SJCRH30 (cell line): ENCODE data around the gene GJB6. TPM values are rescaled to one million over a fixed set of nuclear protein-coding genes. Genes with fewer than 3 reads are reported as not detected.

Experiments used
- DNase-seq, 2 experiments: peaks; one replicate each; pipeline ENCODE4 v3.0.0-alpha.2; 2015 to 2020
- H3K27ac ChIP-seq: fragments of 250-450 bp; sonication (Bioruptor Pico); 2 replicates; pipeline ENCODE4 v1.5.1; 2020; ENCODE audit warnings: mild to moderate bottlenecking, moderate library complexity
- H3K27me3 ChIP-seq: fragments of 250-450 bp; sonication (Bioruptor Pico); 2 replicates; pipeline ENCODE4 v1.5.1; 2020; ENCODE audit warnings: mild to moderate bottlenecking, moderate library complexity
- H3K36me3 ChIP-seq: fragments of 250-450 bp; sonication (Bioruptor Pico); 2 replicates; pipeline ENCODE4 v1.5.1; 2020; ENCODE audit warnings: mild to moderate bottlenecking, moderate library complexity
- H3K4me1 ChIP-seq: fragments of 250-450 bp; sonication (Bioruptor Pico); 2 replicates; pipeline ENCODE4 v1.5.1; 2020; ENCODE audit warnings: mild to moderate bottlenecking, moderate library complexity
- H3K4me3 ChIP-seq: fragments of 250-450 bp; sonication (Bioruptor Pico); 2 replicates; pipeline ENCODE4 v1.5.1; 2020; ENCODE audit warnings: mild to moderate bottlenecking, moderate library complexity
- H3K9me3 ChIP-seq: fragments of 250-450 bp; sonication (Bioruptor Pico); replicated peaks from 2 replicates; pipeline ENCODE4 v1.5.1; 2020; ENCODE audit warnings: mild to moderate bottlenecking, moderate library complexity
- total RNA-seq: library from RNA; depleted of rRNA; stranded (reverse); fragments of >200 nt; shearing (Covaris generic); gene quantifications from 2 replicates; pipeline ENCODE4 v1.2.3, GENCODE V29; 2014; rRNA removed

The GJB6 gene
- total RNA-seq, 1 experiment from 2014 or later: not detected

DNA sequence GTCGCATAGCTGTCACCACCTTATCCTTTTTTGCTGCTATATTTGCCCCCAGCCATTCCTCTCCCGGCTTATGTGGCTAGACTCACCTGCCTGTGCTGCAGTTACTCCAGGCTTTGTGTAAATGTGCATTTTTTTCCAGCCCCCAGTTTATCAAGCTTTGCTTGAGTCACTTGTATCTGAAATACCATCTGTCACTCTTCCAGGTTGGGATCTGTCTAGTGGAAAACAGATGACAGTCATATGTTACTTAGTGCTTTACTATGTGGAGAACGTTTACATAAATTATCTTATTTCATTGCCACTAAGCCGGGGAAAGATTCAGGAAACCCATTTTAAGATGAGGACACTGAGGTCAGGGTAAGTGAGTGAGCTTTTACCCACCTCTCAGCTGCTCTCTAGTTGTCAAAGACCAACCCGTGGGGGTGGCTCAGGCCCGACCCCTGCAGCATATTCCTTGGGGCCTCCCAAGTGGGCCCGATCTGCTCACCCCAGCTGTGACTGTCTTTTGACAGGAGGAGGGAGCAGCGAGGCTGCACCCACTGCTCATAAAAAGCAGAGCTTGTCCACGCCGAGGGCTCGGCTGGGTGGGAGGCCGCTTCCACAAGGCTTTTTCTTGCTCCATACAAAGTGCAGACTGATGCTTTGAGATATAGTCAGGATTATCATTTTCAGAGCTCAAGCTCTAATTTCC is 46.6 kb downstream of the GJB6 start:
- H3K4me3 ChIP-seq: no peak overlapping the region
- H3K36me3 ChIP-seq: no peaks in the 10 kb centered on the region
- H3K27ac ChIP-seq: no peak overlapping the region
- H3K4me1 ChIP-seq: no peaks in the 10 kb centered on the region; the same call in 1 of the 2 replicates
- no peaks in the 10 kb centered on the region for H3K9me3 ChIP-seq
- H3K27me3 ChIP-seq: peaks cover 30% of the 10 kb centered on the region
- DNase-seq: no peak

DNA sequence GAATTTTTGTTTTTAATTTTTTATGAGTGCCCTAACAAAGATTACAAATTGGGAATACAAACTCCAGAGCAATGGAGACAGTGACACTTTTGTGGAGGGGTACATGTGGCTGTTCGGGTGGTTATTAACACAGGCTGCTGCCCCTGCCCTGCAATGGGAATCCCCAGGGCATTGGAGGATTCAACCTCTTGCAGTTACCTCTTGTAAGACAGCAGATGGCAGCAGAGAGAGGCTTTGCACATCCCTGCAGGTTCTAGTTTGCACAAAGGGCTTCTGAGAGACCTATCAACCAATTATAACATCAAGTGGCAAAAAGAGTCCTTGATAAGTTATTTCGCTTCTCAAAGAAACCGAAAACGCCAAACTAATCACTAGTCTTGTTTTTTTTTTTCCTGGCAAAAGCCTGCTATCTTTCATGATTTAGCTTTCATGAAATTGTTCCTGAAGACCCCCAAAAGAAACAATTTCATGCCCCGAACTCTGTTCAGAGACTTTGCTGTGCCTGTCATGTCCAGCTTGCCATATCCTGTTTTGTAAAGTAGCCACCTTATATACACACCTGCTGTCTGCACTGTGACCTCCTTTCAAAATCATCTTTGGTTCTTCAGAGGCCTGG is 49.8 kb downstream of the GJB6 start:
- Histone ChIP-seq H3K9me3 (no peaks in the 10 kb centered on the region), H3K27me3 (peaks cover 23% of the 10 kb centered on the region), H3K4me3 (no peak overlapping the region), H3K4me1 (no peaks in the 10 kb centered on the region; the same call in 1 of the 2 replicates), H3K27ac (no peak overlapping the region), H3K36me3 (no peaks in the 10 kb centered on the region)
- peak; percentile 57 to 86 for DNase-seq

DNA sequence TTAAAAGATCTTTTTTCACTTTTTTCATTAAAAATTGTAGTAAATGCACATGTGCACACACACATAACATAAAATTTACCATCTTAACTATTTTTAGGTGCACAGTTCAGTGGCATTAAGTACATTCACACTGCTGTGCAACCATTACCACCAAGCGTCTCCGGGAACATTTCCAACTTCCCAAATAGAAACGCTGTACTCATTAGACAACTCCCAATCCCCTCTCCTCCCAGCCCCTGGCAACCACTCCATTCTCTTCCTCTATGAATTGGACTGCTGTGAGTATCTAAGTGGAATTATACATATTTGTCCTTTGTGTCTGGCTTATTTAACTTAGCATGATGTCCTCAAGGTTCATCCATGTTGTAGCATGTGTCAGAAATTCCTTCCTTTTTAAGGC is 50.9 kb downstream of the GJB6 start:
- no peaks in the 10 kb centered on the region; the same call in 1 of the 2 replicates for H3K4me1 ChIP-seq
- no peaks in the 10 kb centered on the region for H3K36me3 ChIP-seq
- H3K27ac ChIP-seq: no peak overlapping the region
- peaks cover 13% of the 10 kb centered on the region for H3K27me3 ChIP-seq
- no peak overlapping the region for H3K4me3 ChIP-seq
- no peak for DNase-seq
- no peaks in the 10 kb centered on the region for H3K9me3 ChIP-seq

DNA sequence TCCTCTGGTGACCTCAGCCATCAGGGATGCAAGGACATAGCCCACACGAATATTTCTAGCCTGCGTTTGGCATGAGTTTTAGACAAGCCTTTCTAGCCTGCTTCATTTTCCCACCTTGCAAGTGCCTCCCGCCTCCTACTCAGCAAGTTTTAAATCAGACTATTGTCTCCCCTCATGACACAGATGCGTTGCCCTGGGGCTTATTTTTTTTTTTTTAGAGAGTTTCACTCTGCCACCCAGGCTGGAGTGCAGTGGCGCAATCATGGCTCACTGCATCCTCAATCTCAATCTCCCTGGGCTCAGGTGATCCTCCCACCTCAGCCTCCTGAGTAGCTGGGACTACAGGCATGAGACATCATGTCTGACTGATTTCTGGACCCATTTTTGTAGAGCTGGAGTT is 54.0 kb downstream of the GJB6 start:
- no peaks in the 10 kb centered on the region for H3K9me3 ChIP-seq

DNA sequence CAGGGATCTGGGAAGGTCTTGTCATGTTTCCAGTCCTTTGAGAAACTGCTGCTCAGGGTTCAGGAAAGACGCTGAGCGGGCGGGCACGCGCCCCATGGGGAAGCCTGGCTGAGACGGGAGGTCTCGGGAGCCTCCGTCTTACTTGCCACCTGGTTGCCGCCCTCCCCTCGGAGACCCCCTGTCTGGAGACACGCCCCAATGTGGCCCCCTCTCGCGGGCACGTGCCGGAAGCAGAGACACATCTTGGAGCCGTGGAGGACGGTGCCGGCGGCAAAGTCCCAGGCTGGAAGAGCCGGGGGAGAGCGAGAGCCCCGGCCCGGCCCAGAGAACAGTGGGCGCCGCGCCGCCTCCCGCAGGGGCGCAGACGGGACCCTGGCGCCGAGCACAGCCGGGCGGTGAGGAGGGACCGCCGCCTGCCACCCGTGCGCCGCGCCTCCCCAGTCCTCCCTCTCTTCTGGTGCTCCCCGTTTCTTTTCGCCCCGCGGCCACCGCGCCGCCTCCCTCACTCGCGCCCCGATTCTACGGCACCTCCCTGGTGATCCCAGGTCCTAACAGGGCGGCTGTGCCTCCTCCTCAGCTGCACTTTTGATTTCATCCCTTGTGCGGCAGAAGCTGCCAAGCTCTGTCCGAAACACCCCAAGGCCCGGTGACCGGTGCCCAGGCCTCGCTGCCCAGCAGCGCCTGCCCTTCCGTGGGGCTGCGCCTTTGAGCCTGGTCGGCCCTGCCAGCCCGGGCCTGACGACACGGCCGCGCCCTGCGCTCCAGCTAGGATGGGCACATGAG is 54.9 kb downstream of the GJB6 start:
- no peaks in the 10 kb centered on the region for H3K36me3 ChIP-seq
- H3K4me3 ChIP-seq: no peak overlapping the region
- no peaks in the 10 kb centered on the region for H3K9me3 ChIP-seq
- no peak for DNase-seq
- no peak overlapping the region for H3K27ac ChIP-seq
- H3K4me1 ChIP-seq: no peaks in the 10 kb centered on the region; the same call in 1 of the 2 replicates
- H3K27me3 ChIP-seq: no peaks in the 10 kb centered on the region

More for the DNA sequence above, 54.0 kb downstream of the GJB6 start:
- Histone ChIP-seq H3K4me1 (no peaks in the 10 kb centered on the region; the same call in 1 of the 2 replicates), H3K4me3 (no peak overlapping the region), H3K27me3 (no peaks in the 10 kb centered on the region), H3K27ac (no peak overlapping the region), H3K36me3 (no peaks in the 10 kb centered on the region)
- no peak for DNase-seq

DNA sequence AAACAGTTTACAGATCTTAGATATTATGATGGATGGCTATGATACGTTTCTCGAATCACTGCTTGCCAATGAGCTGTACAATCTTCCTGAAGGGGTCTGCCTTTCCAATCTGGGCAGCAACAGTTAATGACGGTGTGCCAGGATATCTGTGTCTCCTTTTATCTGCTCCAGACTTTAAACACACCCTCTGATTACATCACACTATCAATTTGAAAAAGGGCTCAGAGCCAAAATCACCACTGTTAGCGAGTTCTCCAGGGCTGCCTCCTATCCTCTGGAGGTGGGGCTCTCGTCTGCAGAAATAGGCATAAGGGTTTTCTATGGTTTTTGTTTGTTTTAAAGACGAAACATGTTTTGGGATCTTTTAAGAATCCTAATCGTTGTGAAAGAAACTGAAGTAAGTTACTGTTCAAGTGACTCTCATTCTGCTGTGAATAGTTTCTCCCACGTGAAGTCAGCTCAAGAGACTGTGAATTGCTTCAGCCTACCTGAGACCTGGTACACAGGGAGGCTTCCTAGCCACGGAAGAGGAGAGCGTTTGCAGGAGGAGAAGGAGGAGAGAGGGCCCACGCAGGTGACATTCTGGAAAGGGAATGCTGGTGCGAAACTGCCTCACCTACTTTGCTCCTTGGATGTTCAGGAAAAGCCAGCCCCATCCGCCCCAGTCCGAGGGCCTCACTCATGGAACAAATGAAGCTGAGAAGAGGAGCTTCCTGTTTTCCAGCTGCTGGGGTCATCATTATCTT is 56.0 kb downstream of the GJB6 start:
- Histone ChIP-seq H3K27me3 (no peaks in the 10 kb centered on the region), H3K27ac (no peak overlapping the region), H3K9me3 (no peaks in the 10 kb centered on the region), H3K4me3 (no peak overlapping the region), H3K36me3 (no peaks in the 10 kb centered on the region), H3K4me1 (no peaks in the 10 kb centered on the region; the same call in 1 of the 2 replicates)
- DNase-seq: no peak

DNA sequence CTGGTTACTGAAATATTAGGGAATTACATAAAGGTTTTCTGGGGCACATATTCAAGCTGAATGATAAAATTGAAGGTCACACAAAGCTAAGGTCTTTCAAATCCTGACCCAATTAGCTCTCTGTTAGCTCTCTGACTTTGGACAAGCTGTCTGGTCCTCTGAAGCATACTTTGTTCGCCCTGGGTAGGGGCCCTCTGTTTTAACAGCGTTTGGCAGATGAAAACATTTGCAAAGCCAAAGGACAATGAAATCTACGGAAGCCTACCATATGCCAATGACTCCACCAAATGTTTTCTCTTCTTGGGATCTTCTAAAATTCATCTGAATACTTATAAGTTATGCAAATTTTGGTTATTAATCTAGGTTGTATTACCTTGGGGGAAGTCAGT is 56.7 kb downstream of the GJB6 start:
- no peak overlapping the region for H3K27ac ChIP-seq
- peaks cover 2% of the 10 kb centered on the region for H3K27me3 ChIP-seq
- no peak overlapping the region for H3K4me3 ChIP-seq
- no peaks in the 10 kb centered on the region for H3K9me3 ChIP-seq
- H3K36me3 ChIP-seq: no peaks in the 10 kb centered on the region
- no peaks in the 10 kb centered on the region; the same call in 1 of the 2 replicates for H3K4me1 ChIP-seq
- DNase-seq: no peak

DNA sequence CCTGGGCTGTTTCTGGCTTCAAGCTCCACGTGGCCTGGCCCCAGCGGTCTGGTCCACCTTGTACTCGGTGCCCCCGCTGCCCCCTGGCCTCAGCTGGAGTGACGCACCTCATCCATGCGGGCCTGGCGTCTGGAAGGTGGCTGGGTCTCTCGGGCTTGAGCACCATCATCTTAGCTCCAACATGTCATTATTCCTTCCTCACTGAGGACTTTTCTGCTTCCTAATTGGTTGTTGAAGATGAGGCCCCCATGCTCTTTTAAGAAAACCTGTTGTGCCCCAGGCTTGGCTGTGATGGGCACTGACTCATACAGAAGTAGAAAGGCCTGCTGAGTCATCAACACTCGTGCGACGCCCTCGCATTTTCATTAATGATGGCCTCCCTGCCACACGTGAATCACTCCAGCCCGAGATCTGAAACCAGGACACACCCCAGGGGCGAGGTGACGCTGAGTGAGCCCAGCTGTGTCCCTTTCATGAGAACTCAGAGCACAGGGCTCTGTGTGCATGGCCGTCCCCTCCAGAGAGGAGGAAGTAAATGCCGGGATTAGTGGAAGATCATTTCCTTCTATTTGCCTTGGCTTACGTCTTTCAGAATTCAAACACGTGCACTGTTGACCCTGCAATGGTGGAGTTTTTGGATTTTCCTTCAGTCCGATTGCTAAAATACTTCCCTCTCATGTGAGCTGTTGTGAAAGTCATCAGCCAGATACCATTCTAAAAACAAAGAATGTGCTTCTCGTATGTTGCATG is 57.3 kb downstream of the GJB6 start:
- no peak overlapping the region for H3K27ac ChIP-seq
- DNase-seq: peak; percentile 69 to 73
- H3K27me3 ChIP-seq: peaks cover 4% of the 10 kb centered on the region
- no peaks in the 10 kb centered on the region for H3K9me3 ChIP-seq
- H3K4me3 ChIP-seq: peak overlapping the region; percentile 23
- no peaks in the 10 kb centered on the region for H3K36me3 ChIP-seq
- no peaks in the 10 kb centered on the region; the same call in 1 of the 2 replicates for H3K4me1 ChIP-seq

DNA sequence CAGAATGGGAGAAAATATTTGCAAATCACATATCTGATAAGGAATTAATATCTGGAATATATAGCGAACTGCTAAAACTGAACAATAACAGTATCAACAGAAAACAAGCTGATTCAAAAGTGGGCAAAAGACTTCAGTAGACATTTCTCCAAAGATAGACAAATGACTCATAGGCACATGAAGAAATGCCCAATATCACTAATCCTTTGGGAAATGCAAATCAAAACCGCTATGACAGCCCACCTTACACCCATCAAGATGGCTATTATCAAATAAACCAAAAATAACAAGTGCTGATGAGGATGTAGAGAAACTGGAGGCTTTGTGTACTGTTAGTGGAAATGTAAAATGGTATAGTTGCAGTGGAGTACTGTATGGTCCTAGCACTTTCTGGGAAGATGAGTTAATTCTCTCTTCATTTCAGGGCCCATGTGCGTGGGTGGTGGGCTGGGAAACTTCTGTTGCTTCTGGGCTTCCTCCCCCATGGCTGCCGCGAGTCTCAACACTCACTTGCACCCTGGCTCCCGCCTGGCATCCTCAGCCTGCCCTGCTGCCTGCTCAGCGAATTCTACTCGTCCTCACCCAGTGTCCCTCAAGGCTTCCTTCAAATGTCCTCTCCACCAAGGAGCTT is 58.9 kb downstream of the GJB6 start:
- H3K9me3 ChIP-seq: no peaks in the 10 kb centered on the region
- no peaks in the 10 kb centered on the region for H3K36me3 ChIP-seq
- peaks cover 6% of the 10 kb centered on the region for H3K27me3 ChIP-seq
- no peak for DNase-seq
- H3K4me3 ChIP-seq: no peak overlapping the region
- no peaks in the 10 kb centered on the region; the same call in 1 of the 2 replicates for H3K4me1 ChIP-seq
- no peak overlapping the region for H3K27ac ChIP-seq

Other genes with a start within 250 kb of the GJB6 start
- gene GJA3, start 71.3 kb downstream of the GJB6 start, total RNA-seq: not detected in 2 replicates
- gene GJB2, start 39.4 kb downstream of the GJB6 start, total RNA-seq: not detected in 2 replicates